ENCODE results near the gene PER1. TPM values are rescaled to one million over a fixed set of nuclear protein-coding genes. Genes with fewer than 3 reads are reported as not detected.

The PER1 gene
- total RNA-seq, 4 donors from 2014 or later: 20.0 to 396 (median 163) TPM

DNA sequence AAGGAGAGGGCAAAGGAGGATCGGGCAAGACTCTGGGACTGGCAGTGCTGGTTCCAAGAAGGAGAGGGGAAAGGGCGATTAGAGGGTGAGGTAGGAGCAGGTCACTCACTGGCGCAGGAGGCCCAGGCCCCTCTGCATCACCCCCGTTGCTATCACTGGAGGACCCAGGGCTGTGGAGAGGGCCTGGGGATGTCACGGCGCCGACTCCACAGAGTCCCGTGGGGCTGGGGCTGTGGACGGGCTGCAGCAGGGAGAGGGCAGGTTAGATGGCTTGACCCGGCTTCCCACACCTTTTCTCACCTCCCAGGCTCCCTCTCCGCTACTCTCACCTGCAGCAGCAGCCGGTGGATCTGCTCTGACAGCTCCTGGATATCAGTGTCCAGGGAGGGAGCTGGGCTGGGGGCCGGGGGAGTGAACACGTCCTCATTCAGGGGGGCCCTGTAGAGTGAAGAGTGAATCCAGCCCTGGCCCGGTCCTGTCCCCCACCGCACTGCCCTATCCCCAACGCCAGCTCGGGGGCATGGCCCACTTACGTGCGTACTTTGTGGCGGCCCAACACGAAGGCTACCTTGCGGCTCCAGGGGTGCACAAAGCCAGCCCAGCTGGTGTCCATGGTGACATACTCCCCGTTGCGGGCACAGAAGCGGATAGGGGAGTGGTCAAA, 4.9 kb downstream of the PER1 start:
- H3K27ac ChIP-seq: peak overlapping the region; percentile 10 to 66
- no peaks in the 10 kb centered on the region for H3K27me3 ChIP-seq
- DNase-seq: no peak
- intact Hi-C loops (cut with DNase I; ENCODE audit: low total_unique reads): no loop called here
- H3K36me3 ChIP-seq: no peaks in the 10 kb centered on the region
- H3K4me3 ChIP-seq: no peak overlapping the region
- no peak for TF ChIP-seq POLR2A (IDR thresholded peaks at IDR 0.05)
- TF ChIP-seq, protein P1, sequence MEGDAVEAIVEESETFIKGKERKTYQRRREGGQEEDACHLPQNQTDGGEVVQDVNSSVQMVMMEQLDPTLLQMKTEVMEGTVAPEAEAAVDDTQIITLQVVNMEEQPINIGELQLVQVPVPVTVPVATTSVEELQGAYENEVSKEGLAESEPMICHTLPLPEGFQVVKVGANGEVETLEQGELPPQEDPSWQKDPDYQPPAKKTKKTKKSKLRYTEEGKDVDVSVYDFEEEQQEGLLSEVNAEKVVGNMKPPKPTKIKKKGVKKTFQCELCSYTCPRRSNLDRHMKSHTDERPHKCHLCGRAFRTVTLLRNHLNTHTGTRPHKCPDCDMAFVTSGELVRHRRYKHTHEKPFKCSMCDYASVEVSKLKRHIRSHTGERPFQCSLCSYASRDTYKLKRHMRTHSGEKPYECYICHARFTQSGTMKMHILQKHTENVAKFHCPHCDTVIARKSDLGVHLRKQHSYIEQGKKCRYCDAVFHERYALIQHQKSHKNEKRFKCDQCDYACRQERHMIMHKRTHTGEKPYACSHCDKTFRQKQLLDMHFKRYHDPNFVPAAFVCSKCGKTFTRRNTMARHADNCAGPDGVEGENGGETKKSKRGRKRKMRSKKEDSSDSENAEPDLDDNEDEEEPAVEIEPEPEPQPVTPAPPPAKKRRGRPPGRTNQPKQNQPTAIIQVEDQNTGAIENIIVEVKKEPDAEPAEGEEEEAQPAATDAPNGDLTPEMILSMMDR (IDR thresholded peaks at IDR 0.05): no peak
- H3K4me1 ChIP-seq: peaks cover 4 to 13% of the 10 kb centered on the region in 2 donors
- no peaks in the 10 kb centered on the region for H3K9me3 ChIP-seq

DNA sequence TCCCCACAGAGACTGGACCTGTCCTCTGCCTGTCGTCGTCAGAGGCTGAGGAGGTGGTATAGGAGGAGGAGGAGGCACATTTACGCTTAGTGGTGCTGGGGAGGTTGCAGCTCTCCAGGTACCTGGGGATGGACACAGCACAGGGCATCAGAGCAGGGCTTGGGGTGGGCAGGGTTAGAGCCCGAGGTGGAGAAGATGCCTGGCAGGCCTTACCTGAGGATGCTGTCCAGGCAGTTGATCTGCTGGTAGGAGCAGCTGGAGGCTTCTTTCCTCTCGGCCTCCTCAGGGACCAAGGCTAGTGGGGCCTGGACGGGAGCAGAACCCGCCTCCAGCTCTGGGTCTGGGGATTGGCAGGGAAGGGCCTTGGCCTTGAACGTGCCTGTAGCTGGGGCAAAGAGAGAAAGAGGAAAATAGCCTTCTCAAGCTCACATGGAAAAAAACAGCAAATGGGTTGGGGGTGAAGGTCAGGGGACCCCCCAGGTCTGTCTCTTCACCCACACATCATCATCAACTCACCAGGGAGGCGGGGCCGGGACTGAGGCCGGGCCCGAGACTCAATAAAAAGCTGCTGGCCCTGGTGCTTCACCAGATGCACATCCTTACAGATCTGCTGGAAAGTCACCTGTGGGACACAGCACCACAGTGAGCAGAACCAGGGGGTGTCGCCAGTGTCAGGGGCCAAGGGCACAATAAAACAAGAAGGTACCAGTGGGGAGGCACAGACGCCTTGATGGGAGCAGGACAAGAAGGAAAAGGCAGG, 5.6 kb downstream of the PER1 start:
- TF ChIP-seq POLR2A (IDR thresholded peaks at IDR 0.05): no peak
- TF ChIP-seq, protein P1 (IDR thresholded peaks at IDR 0.05): no peak
- DNase-seq: no peak
- Histone ChIP-seq H3K4me3 (no peak overlapping the region), H3K4me1 (peaks cover 4 to 13% of the 10 kb centered on the region in 2 donors), H3K27me3 (no peaks in the 10 kb centered on the region), H3K27ac (peak overlapping the region; percentile 10 to 66), H3K9me3 (no peaks in the 10 kb centered on the region), H3K36me3 (no peaks in the 10 kb centered on the region)
- intact Hi-C loops (cut with DNase I; ENCODE audit: low total_unique reads): no loop called here

DNA sequence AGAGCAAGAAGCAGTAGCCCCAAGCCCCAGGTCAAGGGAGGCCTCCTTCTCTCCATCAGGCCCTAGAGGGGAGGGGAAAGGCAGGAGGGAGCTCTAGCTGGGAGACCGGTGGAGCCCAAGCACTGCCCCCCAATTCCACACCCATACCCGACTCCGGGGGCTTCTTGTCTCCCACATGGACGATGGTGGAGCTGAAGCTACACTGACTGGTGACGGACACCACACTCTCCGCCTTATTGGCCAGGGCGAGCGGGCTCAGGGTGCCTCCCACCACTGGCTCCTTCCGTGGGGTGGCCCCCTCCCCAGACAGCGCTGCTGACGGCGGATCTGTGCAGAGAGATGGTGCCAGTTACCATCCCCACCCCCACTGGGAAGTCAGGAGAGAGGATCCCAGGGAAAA, 6.4 kb downstream of the PER1 start:
- no peaks in the 10 kb centered on the region for H3K27me3 ChIP-seq
- no peaks in the 10 kb centered on the region for H3K36me3 ChIP-seq
- intact Hi-C loops (cut with DNase I; ENCODE audit: low total_unique reads): no loop called here
- DNase-seq: no peak
- peak overlapping the region; percentile 10 to 66 for H3K27ac ChIP-seq
- H3K4me1 ChIP-seq: peaks cover 4 to 13% of the 10 kb centered on the region in 2 donors
- no peaks in the 10 kb centered on the region for H3K9me3 ChIP-seq
- TF ChIP-seq POLR2A (IDR thresholded peaks at IDR 0.05): no peak
- TF ChIP-seq, protein P1 (IDR thresholded peaks at IDR 0.05): no peak
- H3K4me3 ChIP-seq: no peak overlapping the region

DNA sequence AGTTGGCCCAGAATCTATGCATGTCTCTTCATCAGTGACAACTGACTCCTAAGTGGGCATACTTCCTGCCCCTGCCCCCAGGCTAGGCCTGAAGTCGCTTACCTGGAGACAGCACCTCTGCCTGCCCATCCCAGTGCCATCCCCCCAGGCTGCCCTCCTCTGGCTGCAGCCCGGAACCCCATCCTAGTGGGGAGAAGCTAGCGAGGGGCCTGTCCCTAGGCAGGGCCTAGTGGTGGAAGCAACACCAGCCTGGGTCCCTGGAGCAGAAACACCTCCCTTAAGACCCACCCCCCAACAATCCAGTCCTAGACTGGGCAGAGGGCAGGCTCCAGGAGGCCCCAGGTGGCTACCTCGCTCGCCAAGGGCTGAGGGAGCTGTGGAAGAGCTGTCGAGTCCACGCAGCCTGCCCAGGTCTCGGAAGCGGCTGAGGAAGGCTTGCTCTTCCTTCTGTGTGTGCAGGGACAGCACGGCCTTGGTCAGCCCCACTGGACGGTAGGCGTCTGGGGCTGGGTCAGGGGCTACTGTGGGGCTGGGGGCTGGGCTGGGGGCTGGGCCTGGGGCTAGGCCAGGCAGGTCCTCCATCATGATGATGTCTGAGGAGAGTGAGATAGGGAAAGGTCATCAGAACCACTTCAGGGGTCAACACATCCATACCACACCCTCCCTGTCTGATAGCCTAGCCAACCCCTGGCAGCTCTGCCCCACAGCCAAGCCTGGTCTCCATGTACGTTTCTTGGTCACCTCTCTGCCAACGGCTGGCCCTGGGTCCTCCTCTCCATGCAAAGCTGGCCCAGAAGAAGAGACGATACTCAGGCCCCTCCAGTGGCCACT, 7.6 kb downstream of the PER1 start:
- H3K36me3 ChIP-seq: no peaks in the 10 kb centered on the region
- H3K4me3 ChIP-seq: no peak overlapping the region
- no peaks in the 10 kb centered on the region for H3K27me3 ChIP-seq
- H3K4me1 ChIP-seq: peaks cover 0 to 1% of the 10 kb centered on the region in 2 donors
- H3K9me3 ChIP-seq: no peaks in the 10 kb centered on the region
- TF ChIP-seq, protein P1 (IDR thresholded peaks at IDR 0.05): no peak
- TF ChIP-seq POLR2A (IDR thresholded peaks at IDR 0.05): no peak
- H3K27ac ChIP-seq: no peak overlapping the region
- intact Hi-C loops (cut with DNase I; ENCODE audit: low total_unique reads): no loop called here
- no peak for DNase-seq
